B cell (primary cell): Measurements from ENCODE around the gene TOGARAM2. TPM values are rescaled to one million over a fixed set of nuclear protein-coding genes. Genes with fewer than 3 reads are reported as not detected.

Experiments
- ATAC-seq: fragments of 200-7000 bp; cut with Tn5 transposase; one replicate; pipeline ENCODE4 v1.10.0; 2021; ENCODE audit warnings: low read depth, mild to moderate bottlenecking, moderate number of reproducible peaks, moderate library complexity
- CTCF ChIA-PET: fragments of 350-600 bp; sonication (Branson Sonifier 250); formaldehyde crosslinking; loops from one replicate; lab custom pipeline; 2021; ENCODE audit warnings: antibody characterized with exemption, inconsistent platforms; lab: Charles Lee
- POLR2A ChIA-PET: fragments of 350-600 bp; sonication (Branson Sonifier 250); formaldehyde crosslinking; loops from one replicate; lab custom pipeline; 2021; ENCODE audit warnings: antibody characterized with exemption; lab: Charles Lee
- DNase-seq: peaks from one replicate; pipeline ENCODE4 v3.0.0; 2013
- H2AFZ ChIP-seq: 2 replicates; pipeline ENCODE4 v1.6.1; 2012; ENCODE audit warnings: mild to moderate bottlenecking, low read depth, low read length; ENCODE audit not compliant: insufficient read depth, poor library complexity, severe bottlenecking
- H3K27ac ChIP-seq, 2 donors: 1 replicate in 1 of 2; 2 replicates in 1 of 2; pipeline ENCODE4 v1.5.1; 2012 to 2013; ENCODE audit warnings: low read length in 2 of 2, mild to moderate bottlenecking in 2 of 2, moderate library complexity in 1 of 2
- H3K27me3 ChIP-seq, 4 experiments: fragments of 200-600 bp in 1 of 4; sonication (generic) in 1 of 4; replicated peaks in 1 of 4; 1 replicate in 2 of 4; 2 replicates in 2 of 4; pipeline versions ENCODE4 v1.6.1 to v1.7.0; 2013 to 2016; ENCODE audit warnings: low read length in 3 of 4, mild to moderate bottlenecking in 2 of 4, mixed read lengths in 1 of 4, moderate library complexity in 1 of 4; ENCODE audit not compliant: insufficient read depth in 4 of 4, control insufficient read depth in 3 of 4; ENCODE audit errors: control extremely low read depth in 1 of 4
- H3K36me3 ChIP-seq, 2 experiments: replicated peaks in 1 of 2; 1 replicate in 1 of 2; 2 replicates in 1 of 2; pipeline versions ENCODE4 v1.6.1 to v1.7.1; 2013; ENCODE audit warnings: low read length in 1 of 2; ENCODE audit not compliant: insufficient read depth in 2 of 2, control insufficient read depth in 1 of 2; ENCODE audit errors: control extremely low read depth in 1 of 2, extremely low read depth in 1 of 2
- H3K4me1 ChIP-seq, 2 donors: fragments of 200-600 bp in 1 of 2; sonication (generic) in 1 of 2; 1 replicate in 1 of 2; 2 replicates in 1 of 2; pipeline versions ENCODE4 v1.5.1 to v1.6.1; 2013 to 2017; ENCODE audit warnings: low read length in 2 of 2; ENCODE audit not compliant: control insufficient read depth in 2 of 2, insufficient read depth in 2 of 2
- H3K4me2 ChIP-seq: replicated peaks from 2 replicates; pipeline ENCODE3; 2012; ENCODE audit warnings: mild to moderate bottlenecking, low read depth, low read length; ENCODE audit not compliant: poor library complexity, severe bottlenecking
- H3K4me3 ChIP-seq, 5 experiments: fragments of 200-600 bp in 1 of 5; sonication (generic) in 1 of 5; 1 replicate in 3 of 5; 2 replicates in 2 of 5; pipeline versions ENCODE4 v1.5.1 to v1.7.0; 2011 to 2016; ENCODE audit warnings: low read length in 4 of 5, mild to moderate bottlenecking in 4 of 5, low read depth in 2 of 5, control low read depth in 1 of 5, moderate library complexity in 1 of 5; ENCODE audit not compliant: insufficient read depth in 1 of 5; ENCODE audit errors: control extremely low read depth in 1 of 5, extremely low read depth in 1 of 5
- H3K79me2 ChIP-seq: fragments of 200-600 bp; sonication (generic); one replicate; pipeline ENCODE4 v1.6.0; 2016; ENCODE audit warnings: low read length; ENCODE audit not compliant: control insufficient read depth, insufficient read depth
- H3K9ac ChIP-seq: fragments of 200-600 bp; sonication (generic); 2 replicates; pipeline ENCODE4 v1.6.1; 2017; ENCODE audit warnings: mild to moderate bottlenecking, low read length, moderate library complexity
- H3K9me3 ChIP-seq, 3 donors: one replicate each; pipeline versions ENCODE4 v1.6.1 to v1.7.1; 2013; ENCODE audit warnings: low read length in 2 of 3; ENCODE audit not compliant: control insufficient read depth in 2 of 3, insufficient read depth in 1 of 3; ENCODE audit errors: control extremely low read depth in 1 of 3
- H4K20me1 ChIP-seq: 2 replicates; pipeline ENCODE4 v1.6.0; 2012; ENCODE audit warnings: mild to moderate bottlenecking, low read length; ENCODE audit not compliant: insufficient read depth, control insufficient read depth, poor library complexity, severe bottlenecking
- H3K27ac Mint-ChIP-seq: one replicate; pipeline ENCODE4 v1.8.0; 2021; ENCODE audit warnings: mixed read lengths
- H3K27me3 Mint-ChIP-seq: one replicate; pipeline ENCODE4 v1.8.0; 2021; ENCODE audit warnings: mixed read lengths
- H3K4me1 Mint-ChIP-seq: one replicate; pipeline ENCODE4 v1.8.0; 2021; ENCODE audit warnings: mixed read lengths
- H3K4me3 Mint-ChIP-seq: one replicate; pipeline ENCODE4 v1.8.0; 2021; ENCODE audit warnings: mixed read lengths
- H3K9me3 Mint-ChIP-seq: one replicate; pipeline ENCODE4 v1.8.0; 2022; ENCODE audit warnings: mixed read lengths; ENCODE audit not compliant: insufficient read depth
- EZH2 ChIP-seq: IDR thresholded peaks from 2 replicates; pipeline ENCODE4 v1.6.1; 2012; ENCODE audit warnings: borderline replicate concordance, low read depth, mild to moderate bottlenecking, moderate library complexity, low read length; ENCODE audit not compliant: insufficient read depth, poor library complexity, severe bottlenecking
- WGBS: methylation state at CpG from one replicate; pipeline ENCODE4 v1.1.5; 2013; ENCODE audit warnings: missing lambda C conversion rate; ENCODE audit not compliant: insufficient coverage; 5-methylcytosine and 5-hydroxymethylcytosine counted together
- intact Hi-C: fragments of 100-400 bp; cut with micrococcal nuclease; formaldehyde crosslinking; loops from one replicate; pipeline ENCODE4 v1.10.0; 2022
- polyA plus RNA-seq: library from polyadenylated mRNA; depleted of rRNA; stranded (reverse); fragments of >200 nt; gene quantifications from 2 replicates; pipeline ENCODE4 v1.2.3, GENCODE V29; 2012
- total RNA-seq, 2 donors: library from RNA; stranded (reverse); fragments of 120-200 nt in 1 of 2; gene quantifications; 1 replicate in 1 of 2; 2 replicates in 1 of 2; pipeline versions ENCODE4 v1.2.3 to v1.2.4, GENCODE V29; 2013 to 2022
- TF ChIP-seq, protein P1 (sequence below): fragments of 200-600 bp; IDR thresholded peaks from one replicate; pipeline ENCODE4 v1.8.0; 2022; ENCODE audit warnings: antibody characterized with exemption, mild to moderate bottlenecking

TOGARAM2 gene
- total and polyA plus RNA-seq, 2 donors (not counting 1 experiment from before 2014, with no cell fraction given), result 0.25 to 0.61 TPM

DNA sequence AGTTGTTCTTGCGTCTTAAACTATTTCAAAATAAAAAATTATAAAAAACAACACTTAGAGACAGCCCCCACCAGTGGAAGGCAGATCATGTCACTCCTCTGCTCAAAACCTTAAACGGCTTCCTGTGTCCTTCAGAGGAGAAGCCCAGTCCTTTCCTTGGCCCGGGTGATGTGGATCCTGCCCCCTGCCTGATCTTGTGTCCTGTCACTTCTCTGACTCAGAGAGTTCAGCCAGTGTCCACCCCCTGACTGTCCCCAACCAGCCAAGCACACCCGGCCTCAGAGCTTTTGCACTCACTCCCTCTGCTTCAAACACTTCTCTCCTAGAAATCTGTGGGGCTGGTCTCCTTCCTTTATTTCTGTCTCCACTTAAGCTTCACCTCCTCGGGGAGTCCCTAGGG lies 35.4 kb downstream of the TOGARAM2 start:
- peaks cover 0 to 6% (median 0%) of the 10 kb centered on the region in 3 donors for H3K9me3 ChIP-seq
- ChIA-PET POLR2A (interaction anchor here (0.6 kb wide), 1 partner anchor 404 kb away, joined by 3 read pairs; no protein-coding TSS in a partner anchor), CTCF (interaction anchor here (1.3 kb wide), 1 partner anchor 10 kb away, joined by 3 read pairs; no protein-coding TSS in a partner anchor)
- no peak overlapping the region for H3K4me2 ChIP-seq
- Mint-ChIP-seq H3K9me3 (no peaks in the 10 kb centered on the region), H3K4me1 (peaks cover 47% of the 10 kb centered on the region), H3K27ac (no peak overlapping the region), H3K4me3 (no peak overlapping the region), H3K27me3 (peaks cover 5% of the 10 kb centered on the region)
- H4K20me1 ChIP-seq, result no peaks in the 10 kb centered on the region
- TF ChIP-seq EZH2, result no peak
- TF ChIP-seq, protein P1, sequence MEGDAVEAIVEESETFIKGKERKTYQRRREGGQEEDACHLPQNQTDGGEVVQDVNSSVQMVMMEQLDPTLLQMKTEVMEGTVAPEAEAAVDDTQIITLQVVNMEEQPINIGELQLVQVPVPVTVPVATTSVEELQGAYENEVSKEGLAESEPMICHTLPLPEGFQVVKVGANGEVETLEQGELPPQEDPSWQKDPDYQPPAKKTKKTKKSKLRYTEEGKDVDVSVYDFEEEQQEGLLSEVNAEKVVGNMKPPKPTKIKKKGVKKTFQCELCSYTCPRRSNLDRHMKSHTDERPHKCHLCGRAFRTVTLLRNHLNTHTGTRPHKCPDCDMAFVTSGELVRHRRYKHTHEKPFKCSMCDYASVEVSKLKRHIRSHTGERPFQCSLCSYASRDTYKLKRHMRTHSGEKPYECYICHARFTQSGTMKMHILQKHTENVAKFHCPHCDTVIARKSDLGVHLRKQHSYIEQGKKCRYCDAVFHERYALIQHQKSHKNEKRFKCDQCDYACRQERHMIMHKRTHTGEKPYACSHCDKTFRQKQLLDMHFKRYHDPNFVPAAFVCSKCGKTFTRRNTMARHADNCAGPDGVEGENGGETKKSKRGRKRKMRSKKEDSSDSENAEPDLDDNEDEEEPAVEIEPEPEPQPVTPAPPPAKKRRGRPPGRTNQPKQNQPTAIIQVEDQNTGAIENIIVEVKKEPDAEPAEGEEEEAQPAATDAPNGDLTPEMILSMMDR, result no peak
- H3K36me3 ChIP-seq, result no peaks in the 10 kb centered on the region
- no peak overlapping the region for H3K9ac ChIP-seq
- no peaks in the 10 kb centered on the region for H3K79me2 ChIP-seq
- peaks cover 0 to 13% (median 0%) of the 10 kb centered on the region in 4 experiments for H3K27me3 ChIP-seq
- WGBS, result 20% methylated on average over 4 of the region's 5 CpGs
- no peak for DNase-seq
- no peak overlapping the region for H3K4me3 ChIP-seq
- no peak for ATAC-seq
- H2AFZ ChIP-seq, result no peak overlapping the region
- no peak overlapping the region for H3K27ac ChIP-seq
- H3K4me1 ChIP-seq, result peaks cover 25 to 38% of the 10 kb centered on the region in 2 donors
- intact Hi-C loops, result no loop called here

DNA sequence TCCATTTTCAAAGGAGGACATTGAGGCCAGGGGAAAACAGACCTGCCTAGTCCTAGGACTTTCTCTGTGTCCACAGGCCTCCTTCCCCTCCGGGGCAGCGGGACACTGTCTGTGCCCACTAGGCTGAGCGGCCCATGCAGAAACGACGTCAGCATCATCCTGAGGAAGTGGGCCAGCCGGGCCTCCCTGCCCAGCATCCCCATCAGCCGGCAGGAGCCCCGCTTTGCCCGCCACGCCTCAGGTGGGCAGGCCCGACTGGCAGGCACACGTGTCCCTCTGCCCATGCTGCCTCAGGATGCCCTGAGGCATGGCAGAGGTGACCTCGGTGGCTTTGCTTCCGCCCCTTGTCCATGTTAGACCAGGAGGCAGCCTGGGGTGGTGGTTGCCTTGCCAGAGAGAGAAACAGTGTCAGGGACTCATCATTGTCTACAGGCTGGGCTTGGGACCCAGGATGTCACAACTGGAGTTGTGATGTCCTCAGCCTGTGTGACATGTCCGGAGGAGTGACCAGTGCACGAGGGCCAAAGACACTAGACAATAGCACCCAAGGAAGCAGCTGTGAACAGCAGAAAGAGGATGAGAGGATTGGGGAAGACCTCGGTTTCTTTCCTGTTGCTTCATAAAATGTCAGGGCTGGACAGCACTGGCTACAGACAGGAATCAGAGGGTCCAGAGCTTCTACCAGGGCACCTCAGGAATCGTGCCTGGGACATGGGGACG lies 36.8 kb downstream of the TOGARAM2 start:
- 94% methylated on average over 18 of the region's 19 CpGs for WGBS
- H3K9me3 Mint-ChIP-seq, result no peaks in the 10 kb centered on the region
- TF ChIP-seq, protein P1, result no peak
- no peak for TF ChIP-seq EZH2
- H3K27me3 ChIP-seq, result peaks cover 0 to 3% (median 0%) of the 10 kb centered on the region in 4 experiments
- CTCF ChIA-PET, result interaction anchor here (0.6 to 0.7 kb wide), 2 partner anchors 24 to 408 kb away, joined by 3 read pairs; no protein-coding TSS in a partner anchor
- H2AFZ ChIP-seq, result no peak overlapping the region
- POLR2A ChIA-PET, result no interaction called here
- no peak overlapping the region for H3K4me3 ChIP-seq
- H3K9me3 ChIP-seq, result peaks cover 0 to 6% (median 0%) of the 10 kb centered on the region in 3 donors
- H4K20me1 ChIP-seq, result no peaks in the 10 kb centered on the region
- H3K27ac ChIP-seq, result no peak overlapping the region
- no peak overlapping the region for H3K4me2 ChIP-seq
- H3K4me1 ChIP-seq, result peaks cover 14 to 24% of the 10 kb centered on the region in 2 donors
- no peak overlapping the region for H3K9ac ChIP-seq
- peaks cover 35% of the 10 kb centered on the region for H3K4me1 Mint-ChIP-seq
- H3K36me3 ChIP-seq, result no peaks in the 10 kb centered on the region
- no peaks in the 10 kb centered on the region for H3K27me3 Mint-ChIP-seq
- no peak for DNase-seq
- no peak overlapping the region for H3K27ac Mint-ChIP-seq
- H3K4me3 Mint-ChIP-seq, result no peak overlapping the region
- no peaks in the 10 kb centered on the region for H3K79me2 ChIP-seq
- intact Hi-C loops, result no loop called here
- ATAC-seq, result no peak
